ENCODE measurements around the gene ANXA6.

- TF ChIP-seq, protein P1, sequence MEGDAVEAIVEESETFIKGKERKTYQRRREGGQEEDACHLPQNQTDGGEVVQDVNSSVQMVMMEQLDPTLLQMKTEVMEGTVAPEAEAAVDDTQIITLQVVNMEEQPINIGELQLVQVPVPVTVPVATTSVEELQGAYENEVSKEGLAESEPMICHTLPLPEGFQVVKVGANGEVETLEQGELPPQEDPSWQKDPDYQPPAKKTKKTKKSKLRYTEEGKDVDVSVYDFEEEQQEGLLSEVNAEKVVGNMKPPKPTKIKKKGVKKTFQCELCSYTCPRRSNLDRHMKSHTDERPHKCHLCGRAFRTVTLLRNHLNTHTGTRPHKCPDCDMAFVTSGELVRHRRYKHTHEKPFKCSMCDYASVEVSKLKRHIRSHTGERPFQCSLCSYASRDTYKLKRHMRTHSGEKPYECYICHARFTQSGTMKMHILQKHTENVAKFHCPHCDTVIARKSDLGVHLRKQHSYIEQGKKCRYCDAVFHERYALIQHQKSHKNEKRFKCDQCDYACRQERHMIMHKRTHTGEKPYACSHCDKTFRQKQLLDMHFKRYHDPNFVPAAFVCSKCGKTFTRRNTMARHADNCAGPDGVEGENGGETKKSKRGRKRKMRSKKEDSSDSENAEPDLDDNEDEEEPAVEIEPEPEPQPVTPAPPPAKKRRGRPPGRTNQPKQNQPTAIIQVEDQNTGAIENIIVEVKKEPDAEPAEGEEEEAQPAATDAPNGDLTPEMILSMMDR (IDR thresholded peaks at IDR 0.05), result no peak
- TF ChIP-seq POLR2A (IDR thresholded peaks at IDR 0.05), result no peak
Measured at GRCh38 chr5:151138114-151138513, 19.5 kb downstream of the ANXA6 start.

Measured in esophagus squamous epithelium (tissue), 4 donors.